SU-DHL-6 (cell line): ENCODE results near the gene PLEKHA5.

Source experiments
- H2AFZ ChIP-seq: fragments of 200-600 bp; sonication (generic); 2 replicates; pipeline ENCODE4 v1.6.1; 2014; ENCODE audit warnings: low read depth, mild to moderate bottlenecking, moderate library complexity, mixed read lengths, antibody characterized with exemption, low read length; ENCODE audit not compliant: severe bottlenecking
- H3F3A ChIP-seq: fragments of 200-600 bp; shearing (Covaris generic); 2 replicates; pipeline ENCODE4 v1.6.0; 2016; ENCODE audit warnings: antibody characterized with exemption, mild to moderate bottlenecking; ENCODE audit not compliant: insufficient read depth
- H3K27ac ChIP-seq: fragments of 200-600 bp; sonication (generic); 2 replicates; pipeline ENCODE4 v1.5.1; 2016; ENCODE audit warnings: low read depth, mild to moderate bottlenecking, low read length, moderate library complexity, mixed read lengths
- H3K27me3 ChIP-seq: fragments of 200-600 bp; sonication (generic), shearing (Covaris generic); 2 replicates; pipeline ENCODE4 v1.6.0; 2014; ENCODE audit warnings: mild to moderate bottlenecking, low read length
- H3K36me3 ChIP-seq: fragments of 200-600 bp; sonication (generic); 2 replicates; pipeline ENCODE4 v1.6.1; 2014; ENCODE audit warnings: mild to moderate bottlenecking, low read length, mixed read lengths
- H3K4me2 ChIP-seq: fragments of 300-600, 200-600 bp; shearing (Covaris generic), sonication (generic); 2 replicates; pipeline ENCODE4 v1.6.0; 2014; ENCODE audit warnings: low read length, low read depth, mild to moderate bottlenecking; ENCODE audit not compliant: poor library complexity, severe bottlenecking
- H3K4me3 ChIP-seq: fragments of 200-600 bp; sonication (generic); 2 replicates; pipeline ENCODE4 v1.5.1; 2014; ENCODE audit warnings: antibody characterized with exemption, low read length, mild to moderate bottlenecking, mixed read lengths; ENCODE audit not compliant: insufficient read depth, poor library complexity, severe bottlenecking
- H3K79me2 ChIP-seq: fragments of 200-600 bp; sonication (generic); 2 replicates; pipeline ENCODE4 v1.6.1; 2014; ENCODE audit warnings: mild to moderate bottlenecking, low read length, moderate library complexity; ENCODE audit not compliant: insufficient read depth
- H3K9ac ChIP-seq: fragments of 200-600 bp; sonication (generic); 2 replicates; pipeline ENCODE4 v1.7.0; 2014; ENCODE audit warnings: mild to moderate bottlenecking, low read length
- H3K9me2 ChIP-seq: fragments of 200-600 bp; sonication (generic); replicated peaks from 2 replicates; pipeline ENCODE4 v1.6.1; 2014; ENCODE audit warnings: low read length; ENCODE audit not compliant: insufficient read depth
- H3K9me3 ChIP-seq: fragments of 200-600 bp; sonication (generic); 2 replicates; pipeline ENCODE4 v1.6.1; 2014; ENCODE audit warnings: low read length, mixed read lengths; ENCODE audit not compliant: insufficient read depth
- H4K20me1 ChIP-seq: fragments of 200-600 bp; sonication (generic); 2 replicates; pipeline ENCODE4 v1.6.1; 2014; ENCODE audit warnings: low read depth, mild to moderate bottlenecking, antibody characterized with exemption, low read length, moderate library complexity, mixed read lengths
- EZH2phosphoT487 ChIP-seq: fragments of 200-600 bp; sonication (generic), shearing (Covaris generic); conservative IDR thresholded peaks from 2 replicates; pipeline ENCODE4 v1.6.1; 2018; ENCODE audit warnings: mild to moderate bottlenecking, antibody characterized with exemption, low read length, moderate library complexity, mixed read lengths
- TF ChIP-seq, protein P1 (sequence below): fragments of 200-600 bp; sonication (generic); IDR thresholded peaks from one replicate; pipeline ENCODE4 v1.5.1; 2017; ENCODE audit warnings: antibody characterized with exemption, mild to moderate bottlenecking, low read length, moderate library complexity; ENCODE audit not compliant: insufficient read depth, poor library complexity, severe bottlenecking

Gene PLEKHA5

DNA sequence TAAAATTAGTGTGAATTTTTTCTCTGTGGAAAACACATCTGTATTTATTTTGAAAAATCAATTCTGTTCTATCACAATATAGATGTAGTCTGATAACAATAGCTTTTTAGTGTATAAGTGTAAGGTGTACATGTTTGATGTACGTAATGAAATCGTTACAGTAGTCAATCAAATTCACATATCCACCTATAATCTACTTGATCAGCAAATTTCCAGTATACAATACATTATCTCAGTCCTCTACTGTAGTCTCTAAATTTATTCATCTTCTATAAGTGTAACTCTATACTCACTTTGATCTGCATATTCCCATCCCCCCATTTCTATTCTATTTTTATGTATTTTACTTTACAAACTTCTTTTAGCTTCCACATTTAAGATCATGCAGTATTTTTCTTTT lies 13.0 kb downstream of the PLEKHA5 start:
- Histone ChIP-seq H4K20me1 (no peaks in the 10 kb centered on the region), H3K4me3 (no peak overlapping the region), H3K4me2 (no peak overlapping the region), H3K9ac (no peak overlapping the region), H3K27ac (no peak overlapping the region), H3F3A (no peaks in the 10 kb centered on the region), H2AFZ (no peak overlapping the region), H3K9me2 (no peaks in the 10 kb centered on the region), H3K79me2 (no peaks in the 10 kb centered on the region), H3K9me3 (no peaks in the 10 kb centered on the region), H3K27me3 (no peaks in the 10 kb centered on the region), H3K36me3 (no peaks in the 10 kb centered on the region)
- TF ChIP-seq, protein P1, sequence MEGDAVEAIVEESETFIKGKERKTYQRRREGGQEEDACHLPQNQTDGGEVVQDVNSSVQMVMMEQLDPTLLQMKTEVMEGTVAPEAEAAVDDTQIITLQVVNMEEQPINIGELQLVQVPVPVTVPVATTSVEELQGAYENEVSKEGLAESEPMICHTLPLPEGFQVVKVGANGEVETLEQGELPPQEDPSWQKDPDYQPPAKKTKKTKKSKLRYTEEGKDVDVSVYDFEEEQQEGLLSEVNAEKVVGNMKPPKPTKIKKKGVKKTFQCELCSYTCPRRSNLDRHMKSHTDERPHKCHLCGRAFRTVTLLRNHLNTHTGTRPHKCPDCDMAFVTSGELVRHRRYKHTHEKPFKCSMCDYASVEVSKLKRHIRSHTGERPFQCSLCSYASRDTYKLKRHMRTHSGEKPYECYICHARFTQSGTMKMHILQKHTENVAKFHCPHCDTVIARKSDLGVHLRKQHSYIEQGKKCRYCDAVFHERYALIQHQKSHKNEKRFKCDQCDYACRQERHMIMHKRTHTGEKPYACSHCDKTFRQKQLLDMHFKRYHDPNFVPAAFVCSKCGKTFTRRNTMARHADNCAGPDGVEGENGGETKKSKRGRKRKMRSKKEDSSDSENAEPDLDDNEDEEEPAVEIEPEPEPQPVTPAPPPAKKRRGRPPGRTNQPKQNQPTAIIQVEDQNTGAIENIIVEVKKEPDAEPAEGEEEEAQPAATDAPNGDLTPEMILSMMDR: no peak

DNA sequence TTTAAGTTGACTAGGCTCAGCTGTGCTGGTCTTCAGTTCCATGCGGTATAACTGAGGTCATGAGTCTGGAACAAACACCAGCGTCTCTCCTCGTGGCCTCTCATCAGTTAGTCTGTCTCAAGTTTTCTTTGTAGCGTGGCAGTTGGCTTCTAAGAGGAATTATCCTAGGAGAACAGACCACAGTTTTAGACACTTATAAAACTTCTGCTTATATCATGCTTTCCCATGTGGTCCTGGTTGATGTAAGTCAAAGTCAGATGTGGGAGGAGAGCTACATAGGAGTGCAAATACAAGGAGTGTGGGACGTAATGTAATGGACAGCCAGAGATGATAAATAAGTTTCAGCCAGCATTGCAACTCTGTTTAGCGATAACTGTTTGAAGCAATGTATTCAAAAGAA lies 14.8 kb downstream of the PLEKHA5 start:
- no peak overlapping the region for H2AFZ ChIP-seq
- H3K9ac ChIP-seq: no peak overlapping the region
- no peak overlapping the region for H3K27ac ChIP-seq
- H3K4me3 ChIP-seq: no peak overlapping the region
- no peak overlapping the region for H3K4me2 ChIP-seq
- H3K36me3 ChIP-seq: no peaks in the 10 kb centered on the region
- TF ChIP-seq, protein P1: no peak
- no peak for TF ChIP-seq EZH2phosphoT487
- H3K79me2 ChIP-seq: no peaks in the 10 kb centered on the region
- no peaks in the 10 kb centered on the region for H3K9me3 ChIP-seq
- no peaks in the 10 kb centered on the region for H4K20me1 ChIP-seq
- no peaks in the 10 kb centered on the region for H3K9me2 ChIP-seq
- H3F3A ChIP-seq: no peaks in the 10 kb centered on the region
- H3K27me3 ChIP-seq: no peaks in the 10 kb centered on the region

DNA sequence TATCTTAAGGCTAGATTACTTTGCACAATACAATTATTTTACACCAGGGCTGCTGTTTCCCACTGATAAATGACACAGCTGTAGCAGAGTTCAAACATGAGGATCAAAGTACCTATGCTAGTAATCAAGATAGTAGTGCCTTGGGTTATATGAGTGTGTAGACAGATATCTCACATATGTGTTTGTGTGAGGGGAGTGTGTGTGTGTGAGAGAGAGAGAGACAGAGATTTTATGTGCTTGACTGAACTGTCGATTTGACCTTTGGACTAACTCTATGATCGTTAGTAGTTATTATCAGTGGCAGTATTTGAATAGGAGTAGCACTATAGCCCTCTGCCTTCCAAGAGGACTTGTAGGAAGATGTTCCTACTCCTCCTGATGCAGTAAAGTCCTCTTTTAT lies 15.5 kb downstream of the PLEKHA5 start:
- no peak overlapping the region for H3K9ac ChIP-seq
- no peaks in the 10 kb centered on the region for H3F3A ChIP-seq
- no peaks in the 10 kb centered on the region for H4K20me1 ChIP-seq
- no peaks in the 10 kb centered on the region for H3K27me3 ChIP-seq
- H3K79me2 ChIP-seq: no peaks in the 10 kb centered on the region
- no peaks in the 10 kb centered on the region for H3K9me2 ChIP-seq
- H3K9me3 ChIP-seq: no peaks in the 10 kb centered on the region
- no peak overlapping the region for H3K4me2 ChIP-seq
- no peak overlapping the region for H2AFZ ChIP-seq
- no peak overlapping the region for H3K4me3 ChIP-seq
- TF ChIP-seq, protein P1: no peak
- no peaks in the 10 kb centered on the region for H3K36me3 ChIP-seq
- no peak overlapping the region for H3K27ac ChIP-seq

DNA sequence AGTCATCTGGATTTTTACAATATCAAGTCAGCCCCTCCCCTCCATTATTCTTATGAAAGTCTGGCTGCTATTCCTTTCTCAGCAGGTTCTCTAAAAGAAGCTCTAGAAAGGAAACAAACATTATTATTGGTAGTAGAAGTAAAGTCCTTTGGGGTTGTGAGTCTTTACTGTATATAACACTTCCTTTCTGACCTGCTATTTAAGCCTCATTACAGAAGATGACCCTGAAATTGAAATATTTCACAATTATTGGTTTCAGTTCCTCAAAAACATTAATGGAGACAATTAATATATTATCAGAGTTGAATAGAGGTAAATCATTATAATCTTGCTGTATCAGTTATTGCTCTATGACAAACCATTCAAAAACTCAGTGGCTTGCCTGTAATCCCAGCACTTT lies 19.3 kb downstream of the PLEKHA5 start:
- Histone ChIP-seq H3K9me2 (no peaks in the 10 kb centered on the region), H2AFZ (no peak overlapping the region), H3K27me3 (no peaks in the 10 kb centered on the region), H3F3A (no peaks in the 10 kb centered on the region), H3K79me2 (no peaks in the 10 kb centered on the region), H3K9ac (no peak overlapping the region), H3K9me3 (no peaks in the 10 kb centered on the region), H3K4me2 (no peak overlapping the region), H3K4me3 (no peak overlapping the region), H3K27ac (no peak overlapping the region), H4K20me1 (no peaks in the 10 kb centered on the region), H3K36me3 (no peaks in the 10 kb centered on the region)
- TF ChIP-seq, protein P1: no peak
- no peak for TF ChIP-seq EZH2phosphoT487
